Measurements from ENCODE around the gene OR4D2. TPM values are rescaled to one million over a fixed set of nuclear protein-coding genes. Genes with fewer than 3 reads are reported as not detected.

OR4D2 gene
- total RNA-seq, 2 donors from 2014 or later, result not detected

DNA sequence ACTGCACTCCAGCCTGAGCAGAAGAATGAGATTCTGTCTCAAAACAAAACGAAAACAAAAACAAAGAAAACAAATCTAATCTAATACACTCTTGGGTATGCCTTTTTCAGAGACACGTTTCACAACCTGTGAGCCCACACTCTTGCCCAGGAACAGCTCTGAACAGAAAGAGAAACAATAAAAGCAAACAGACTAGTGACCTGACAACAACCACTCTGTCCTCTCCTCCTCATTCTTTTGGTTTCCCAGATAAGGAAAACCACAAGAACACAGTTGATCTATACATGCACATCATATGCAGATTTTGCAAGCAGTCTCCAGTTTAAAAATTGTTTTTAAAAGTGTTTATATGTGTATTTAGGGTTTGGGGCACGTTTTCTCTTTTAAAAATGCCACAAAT lies 51.0 kb downstream of the OR4D2 start:
- H3K27me3 ChIP-seq, result no peaks in the 10 kb centered on the region
- DNase-seq (ENCODE audit: low spot score), result no peak
- peaks cover 13% of the 10 kb centered on the region for H3K36me3 ChIP-seq
- H3K4me1 ChIP-seq, result peaks cover 0 to 8% of the 10 kb centered on the region in 2 donors
- H3K27ac ChIP-seq, result no peak overlapping the region
- H3K4me3 ChIP-seq, result no peak overlapping the region
- TF ChIP-seq, protein P1, sequence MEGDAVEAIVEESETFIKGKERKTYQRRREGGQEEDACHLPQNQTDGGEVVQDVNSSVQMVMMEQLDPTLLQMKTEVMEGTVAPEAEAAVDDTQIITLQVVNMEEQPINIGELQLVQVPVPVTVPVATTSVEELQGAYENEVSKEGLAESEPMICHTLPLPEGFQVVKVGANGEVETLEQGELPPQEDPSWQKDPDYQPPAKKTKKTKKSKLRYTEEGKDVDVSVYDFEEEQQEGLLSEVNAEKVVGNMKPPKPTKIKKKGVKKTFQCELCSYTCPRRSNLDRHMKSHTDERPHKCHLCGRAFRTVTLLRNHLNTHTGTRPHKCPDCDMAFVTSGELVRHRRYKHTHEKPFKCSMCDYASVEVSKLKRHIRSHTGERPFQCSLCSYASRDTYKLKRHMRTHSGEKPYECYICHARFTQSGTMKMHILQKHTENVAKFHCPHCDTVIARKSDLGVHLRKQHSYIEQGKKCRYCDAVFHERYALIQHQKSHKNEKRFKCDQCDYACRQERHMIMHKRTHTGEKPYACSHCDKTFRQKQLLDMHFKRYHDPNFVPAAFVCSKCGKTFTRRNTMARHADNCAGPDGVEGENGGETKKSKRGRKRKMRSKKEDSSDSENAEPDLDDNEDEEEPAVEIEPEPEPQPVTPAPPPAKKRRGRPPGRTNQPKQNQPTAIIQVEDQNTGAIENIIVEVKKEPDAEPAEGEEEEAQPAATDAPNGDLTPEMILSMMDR (IDR thresholded peaks at IDR 0.05), result no peak
- H3K9me3 ChIP-seq, result no peaks in the 10 kb centered on the region

DNA sequence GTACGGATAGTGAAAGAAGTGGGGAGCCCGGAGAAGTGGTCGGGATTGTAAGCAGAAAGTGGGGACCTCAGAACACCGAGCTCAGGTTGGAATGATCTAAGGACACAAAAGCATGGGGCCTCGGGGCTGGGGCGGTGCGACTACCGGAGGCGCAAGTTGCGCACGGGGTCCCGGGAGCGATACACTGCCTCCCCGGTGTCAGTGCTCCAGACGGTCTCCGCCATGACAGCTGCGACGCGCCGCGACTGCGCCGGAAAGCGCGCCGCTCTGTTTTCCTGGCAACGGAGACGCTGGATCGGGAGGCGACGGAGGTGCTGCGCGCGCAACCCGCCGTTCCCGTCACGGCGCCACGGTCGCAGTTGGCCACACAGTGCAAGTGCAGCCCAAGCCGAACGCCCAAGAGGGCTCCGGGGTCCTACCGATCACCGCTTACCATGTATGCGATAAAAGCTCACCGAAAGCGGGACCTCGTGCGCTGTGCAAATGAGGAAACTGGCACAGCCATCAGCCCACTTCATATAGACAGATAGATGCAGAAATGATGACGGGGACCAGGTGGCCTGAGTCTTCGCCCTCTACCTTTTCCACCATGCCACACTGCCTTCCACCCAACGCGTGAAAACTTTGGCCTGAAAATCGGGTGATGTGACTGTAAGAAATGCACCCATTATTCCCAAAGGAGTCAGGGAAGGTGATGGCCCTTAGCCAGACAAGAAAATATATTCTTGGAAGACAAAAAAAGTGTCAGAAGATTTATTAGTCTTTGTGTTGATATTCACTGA lies 52.4 kb downstream of the OR4D2 start, which contains the start of gene MKS1:
TSS of gene MKS1 (minus strand) at position 249 of the 782 bp plus-strand sequence. CDS start at position 224, 25 bp downstream.
- TF ChIP-seq, protein P1 (IDR thresholded peaks at IDR 0.05), result peak; percentile 74 to 75
- peak; percentile 96 for DNase-seq (ENCODE audit: low spot score)
- no peaks in the 10 kb centered on the region for H3K9me3 ChIP-seq

DNA sequence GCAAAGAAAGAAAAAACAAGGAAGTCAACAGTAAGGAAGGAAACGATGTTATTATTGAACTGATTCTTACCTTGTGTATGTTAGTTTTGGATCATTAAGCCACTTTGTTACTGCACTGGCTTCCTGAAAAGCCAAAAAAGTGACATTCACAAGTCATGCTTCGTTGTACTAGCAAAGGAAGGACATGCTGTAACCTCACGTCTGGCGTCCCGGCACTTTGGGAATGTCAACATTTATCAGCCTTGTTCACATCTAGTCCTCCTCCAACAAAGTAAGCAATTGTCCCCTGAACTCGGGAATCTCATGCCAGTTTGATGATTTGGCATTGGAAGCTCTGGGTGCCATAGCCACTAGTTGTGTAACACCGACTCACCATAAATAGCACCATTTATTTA lies 53.0 kb downstream of the OR4D2 start:
- H3K27ac ChIP-seq, result peak overlapping the region; percentile 68
- peak overlapping the region; percentile 84 to 96 for H3K4me3 ChIP-seq
- H3K36me3 ChIP-seq, result peaks cover 5% of the 10 kb centered on the region
- DNase-seq (ENCODE audit: low spot score), result no peak
- TF ChIP-seq, protein P1 (IDR thresholded peaks at IDR 0.05), result no peak
- no peaks in the 10 kb centered on the region for H3K27me3 ChIP-seq
- H3K4me1 ChIP-seq, result peaks cover 0 to 8% of the 10 kb centered on the region in 2 donors
- H3K9me3 ChIP-seq, result no peaks in the 10 kb centered on the region

More for the DNA sequence above, 52.4 kb downstream of the OR4D2 start, which contains the start of gene MKS1:
- Histone ChIP-seq H3K27ac (peak within 1 kb of the TSS; percentile 68), H3K4me1 (peaks cover 0 to 8% of the 10 kb centered on the region in 2 donors), H3K4me3 (peak within 1 kb of the TSS; percentile 84 to 96), H3K27me3 (no peaks in the 10 kb centered on the region), H3K36me3 (peaks cover 5% of the 10 kb centered on the region)

Other genes with a start within 250 kb of the OR4D2 start
- 10 to 100 TPM; 32.5 to 33.3 TPM for gene CUEDC1, start 211.6 kb upstream of the OR4D2 start, total RNA-seq
- 10 to 100 TPM; 65.9 to 77.1 TPM for gene VEZF1, start 178.7 kb upstream of the OR4D2 start, total RNA-seq
- gene SRSF1, start 159.7 kb upstream of the OR4D2 start, total RNA-seq, result 100 to 1,000 TPM in 1 of 2 donors, 10 to 100 TPM in 1; 70.6 to 101 TPM
- gene DYNLL2, start 83.6 kb upstream of the OR4D2 start, total RNA-seq, result 10 to 100 TPM; 27.7 to 27.9 TPM
- gene OR4D1, start 18.6 kb upstream of the OR4D2 start, total RNA-seq, result not detected
- not detected for gene EPX, start 25.7 kb downstream of the OR4D2 start, total RNA-seq
- gene MKS1, start 52.3 kb downstream of the OR4D2 start, total RNA-seq, result 1 to 10 TPM; 4.8 to 6.4 TPM
- not detected for gene LPO, start 71.6 kb downstream of the OR4D2 start, total RNA-seq
- under 1 TPM; 0.12 to 0.30 TPM for gene MPO, start 114.0 kb downstream of the OR4D2 start, total RNA-seq
- gene TSPOAP1, start 161.8 kb downstream of the OR4D2 start, total RNA-seq, result 1 to 10 TPM; 6.1 to 8.5 TPM
- 10 to 100 TPM; 50.0 to 51.4 TPM for gene SUPT4H1, start 185.2 kb downstream of the OR4D2 start, total RNA-seq

Data from right atrium auricular region (tissue), 2 donors.